ENCODE results near the gene ZNF396.

The ZNF396 gene

GRCh38 chr18:35344736-35345459 is 32.2 kb downstream of the ZNF396 start:
- Histone ChIP-seq H3K4me3 (peak overlapping the region; percentile 64 to 99 (median 83)), H3K27ac (peak overlapping the region in 20 of 21 experiments; percentile 92 to 100 (median 99))

GRCh38 chr18:35343936-35344735 is 33.0 kb downstream of the ZNF396 start, which contains the start of gene ZNF24:
TSS of gene ZNF24 (minus strand) at chr18:35344420. CDS start at chr18:35340650, 3,770 bp downstream.
- Histone ChIP-seq H3K27ac (peak within 1 kb of the TSS; percentile 92 to 100 (median 99)), H3K4me3 (peak within 1 kb of the TSS; percentile 64 to 99 (median 83))

GRCh38 chr18:35343488-35343935 is 33.6 kb downstream of the ZNF396 start:
- peak overlapping the region; percentile 92 to 100 (median 99) for H3K27ac ChIP-seq
- H3K4me3 ChIP-seq = peak overlapping the region; percentile 64 to 99 (median 83)

GRCh38 chr18:35337286-35337685 is 39.9 kb downstream of the ZNF396 start:
- H3K27ac ChIP-seq = no peak overlapping the region

GRCh38 chr18:35335866-35336265 is 41.3 kb downstream of the ZNF396 start:
- H3K4me3 ChIP-seq = no peak overlapping the region
- no peak overlapping the region for H3K27ac ChIP-seq

More at GRCh38 chr18:35337286-35337685, 39.9 kb downstream of the ZNF396 start:
- H3K4me3 ChIP-seq = no peak overlapping the region

GRCh38 chr18:35334821-35335220 is 42.3 kb downstream of the ZNF396 start:
- no peak overlapping the region for H3K27ac ChIP-seq

GRCh38 chr18:35334212-35334611 is 42.9 kb downstream of the ZNF396 start:
- H3K27ac ChIP-seq = no peak overlapping the region
- H3K4me3 ChIP-seq = no peak overlapping the region

More at GRCh38 chr18:35334821-35335220, 42.3 kb downstream of the ZNF396 start:
- no peak overlapping the region for H3K4me3 ChIP-seq

- Histone ChIP-seq H3K27ac (no peak overlapping the region), H3K4me3 (no peak overlapping the region)
Observed at GRCh38 chr18:35331367-35332087, 45.6 kb downstream of the ZNF396 start.

GRCh38 chr18:35328868-35329267 is 48.3 kb downstream of the ZNF396 start:
- H3K4me3 ChIP-seq = no peak overlapping the region

GRCh38 chr18:35326695-35327387 is 50.3 kb downstream of the ZNF396 start:
- H3K27ac ChIP-seq = no peak overlapping the region
- no peak overlapping the region for H3K4me3 ChIP-seq

More at GRCh38 chr18:35328868-35329267, 48.3 kb downstream of the ZNF396 start:
- no peak overlapping the region for H3K27ac ChIP-seq

- no peak overlapping the region for H3K4me3 ChIP-seq
Observed at GRCh38 chr18:35324926-35325655, 52.0 kb downstream of the ZNF396 start.

GRCh38 chr18:35322486-35323458 is 54.4 kb downstream of the ZNF396 start:
- H3K4me3 ChIP-seq = no peak overlapping the region
- H3K27ac ChIP-seq = no peak overlapping the region

More at GRCh38 chr18:35324926-35325655, 52.0 kb downstream of the ZNF396 start:
- no peak overlapping the region for H3K27ac ChIP-seq

All from skin epidermis (tissue), 12 donors.